H1 (cell line): ENCODE results near the gene ROR1. TPM values are rescaled to one million over a fixed set of nuclear protein-coding genes. Genes with fewer than 3 reads are reported as not detected.

Experiments
- CTCF ChIA-PET: fragments of 300-600 bp; sonication (Branson Sonifier 250); formaldehyde crosslinking; loops from one replicate; lab custom pipeline; 2021; ENCODE audit not compliant: partially characterized antibody; lab: Charles Lee
- POLR2A ChIA-PET: fragments of 300-600 bp; sonication (Branson Sonifier 250); formaldehyde crosslinking; loops from one replicate; lab custom pipeline; 2021; ENCODE audit warnings: inconsistent platforms; ENCODE audit not compliant: partially characterized antibody; lab: Charles Lee
- DNase-seq, 2 experiments: peaks; one replicate each; pipeline versions ENCODE4 v3.0.0 to v3.0.0-alpha.2; 2010 to 2022; ENCODE audit warnings: low spot score in 2 of 2, low read depth in 1 of 2, mixed read lengths in 1 of 2
- FAIRE-seq: peaks from 2 replicates; lab custom pipeline; 2011; peaks lifted over from hg19 to GRCh38; lab: Jason Lieb, UNC
- H2AFZ ChIP-seq: 2 replicates; pipeline ENCODE4 v1.8.1; 2012; ENCODE audit warnings: low read length, inconsistent platforms
- H2AK5ac ChIP-seq: 2 replicates; pipeline ENCODE4 v1.6.1; 2013; ENCODE audit warnings: low read depth, low read length
- H2BK120ac ChIP-seq: replicated peaks from 2 replicates; pipeline ENCODE3; 2013; ENCODE audit warnings: low read depth, low read length, inconsistent platforms
- H2BK12ac ChIP-seq: 2 replicates; pipeline ENCODE4 v1.6.1; 2013; ENCODE audit warnings: low read depth, low read length
- H2BK15ac ChIP-seq: 2 replicates; pipeline ENCODE4 v1.6.1; 2013; ENCODE audit warnings: low read length
- H2BK20ac ChIP-seq: 2 replicates; pipeline ENCODE4 v1.6.1; 2013; ENCODE audit warnings: low read length
- H2BK5ac ChIP-seq: 2 replicates; pipeline ENCODE4 v1.6.1; 2013; ENCODE audit warnings: low read depth, low read length
- H3K14ac ChIP-seq: 2 replicates; pipeline ENCODE4 v1.6.1; 2013; ENCODE audit warnings: inconsistent platforms; ENCODE audit not compliant: insufficient read length
- H3K18ac ChIP-seq: 2 replicates; pipeline ENCODE4 v1.6.1; 2013; ENCODE audit warnings: low read length; ENCODE audit errors: extremely low read depth
- H3K23ac ChIP-seq: 2 replicates; pipeline ENCODE4 v1.6.1; 2013; ENCODE audit warnings: inconsistent platforms; ENCODE audit not compliant: insufficient read length
- H3K23me2 ChIP-seq: 2 replicates; pipeline ENCODE4 v1.6.1; 2013; ENCODE audit warnings: low read depth, low read length
- H3K27ac ChIP-seq: 2 replicates; pipeline ENCODE4 v1.6.1; 2011; ENCODE audit warnings: low read depth, low read length, inconsistent platforms
- H3K27me3 ChIP-seq, 4 experiments: replicated peaks in 1 of 4; 1 replicate in 1 of 4; 2 replicates in 3 of 4; pipeline versions ENCODE4 v1.6.1 to v1.8.1; 2011 to 2013; ENCODE audit warnings: low read length in 3 of 4, mild to moderate bottlenecking in 3 of 4, inconsistent platforms in 2 of 4, mixed read lengths in 2 of 4, moderate library complexity in 1 of 4; ENCODE audit not compliant: control insufficient read depth in 3 of 4, insufficient read depth in 3 of 4; ENCODE audit errors: extremely low read depth in 1 of 4
- H3K36me3 ChIP-seq, 4 experiments: 2 replicates each; pipeline versions ENCODE4 v1.6.1 to v1.8.1; 2011 to 2013; ENCODE audit warnings: mild to moderate bottlenecking in 4 of 4, low read length in 3 of 4, moderate library complexity in 2 of 4, control low read depth in 1 of 4, inconsistent platforms in 1 of 4; ENCODE audit not compliant: insufficient read depth in 4 of 4, control insufficient read depth in 2 of 4
- H3K4ac ChIP-seq: replicated peaks from 2 replicates; pipeline ENCODE3; 2013; ENCODE audit warnings: low read length, low read depth, mixed read lengths, inconsistent platforms; ENCODE audit not compliant: insufficient read length
- H3K4me1 ChIP-seq, 4 experiments: replicated peaks in 1 of 4; 1 replicate in 1 of 4; 2 replicates in 3 of 4; pipeline versions ENCODE4 v1.6.1 to v1.8.1; 2011 to 2013; ENCODE audit warnings: low read length in 3 of 4, inconsistent platforms in 2 of 4, mixed read lengths in 1 of 4; ENCODE audit not compliant: insufficient read depth in 4 of 4, control insufficient read depth in 3 of 4
- H3K4me2 ChIP-seq, 2 experiments: 2 replicates each; pipeline versions ENCODE4 v1.6.1 to v1.8.1; 2011 to 2013; ENCODE audit warnings: low read depth in 2 of 2, low read length in 2 of 2, control low read depth in 1 of 2, inconsistent platforms in 1 of 2, mild to moderate bottlenecking in 1 of 2; ENCODE audit not compliant: insufficient read depth in 1 of 2
- H3K4me3 ChIP-seq, 4 experiments: fragments of 200-600, 300-600 bp in 1 of 4; sonication (generic), shearing (Covaris generic), sonication (Bioruptor Twin) in 1 of 4; 2 replicates each; pipeline versions ENCODE4 v1.5.1 to v1.8.1; 2011 to 2016; ENCODE audit warnings: low read length in 4 of 4, low read depth in 3 of 4, control low read depth in 2 of 4, inconsistent platforms in 2 of 4, mild to moderate bottlenecking in 2 of 4, mixed read lengths in 1 of 4, moderate library complexity in 1 of 4; ENCODE audit not compliant: insufficient read depth in 2 of 4; ENCODE audit errors: extremely low read depth in 1 of 4
- H3K56ac ChIP-seq: replicated peaks from 2 replicates; pipeline ENCODE3; 2013; ENCODE audit warnings: low read depth, mild to moderate bottlenecking, mixed read lengths, low read length, inconsistent platforms; ENCODE audit not compliant: insufficient read length
- H3K79me1 ChIP-seq: 2 replicates; pipeline ENCODE4 v1.6.1; 2013; ENCODE audit warnings: low read depth, low read length, control low read depth
- H3K79me2 ChIP-seq, 2 experiments: 2 replicates each; pipeline versions ENCODE4 v1.6.1 to v1.8.1; 2012 to 2013; ENCODE audit warnings: low read length in 2 of 2, mild to moderate bottlenecking in 2 of 2, inconsistent platforms in 1 of 2; ENCODE audit not compliant: insufficient read depth in 2 of 2, control insufficient read depth in 1 of 2
- H3K9ac ChIP-seq, 4 experiments: replicated peaks in 1 of 4; 1 replicate in 1 of 4; 2 replicates in 3 of 4; pipeline versions ENCODE4 v1.6.1 to v1.8.1; 2011 to 2013; ENCODE audit warnings: low read depth in 3 of 4, low read length in 3 of 4, control low read depth in 2 of 4, mild to moderate bottlenecking in 2 of 4, moderate library complexity in 2 of 4, inconsistent platforms in 1 of 4; ENCODE audit errors: extremely low read depth in 1 of 4
- H3K9me3 ChIP-seq, 2 experiments: 2 replicates each; pipeline versions ENCODE4 v1.6.1 to v1.8.1; 2012 to 2013; ENCODE audit warnings: mild to moderate bottlenecking in 2 of 2, moderate library complexity in 2 of 2, control low read depth in 1 of 2, inconsistent platforms in 1 of 2, low read depth in 1 of 2, low read length in 1 of 2, mixed read lengths in 1 of 2; ENCODE audit not compliant: insufficient read depth in 2 of 2
- H4K20me1 ChIP-seq, 2 experiments: replicated peaks in 1 of 2; 2 replicates each; pipeline versions ENCODE3 to v1.8.1; 2011 to 2013; ENCODE audit warnings: inconsistent platforms in 2 of 2, low read length in 2 of 2, mild to moderate bottlenecking in 1 of 2; ENCODE audit not compliant: insufficient read depth in 2 of 2, control insufficient read depth in 1 of 2
- H4K5ac ChIP-seq: 2 replicates; pipeline ENCODE4 v1.6.1; 2013; ENCODE audit warnings: low read length, low read depth, mixed read lengths, inconsistent platforms; ENCODE audit not compliant: insufficient read length
- H4K8ac ChIP-seq: 2 replicates; pipeline ENCODE4 v1.8.0; 2013; ENCODE audit warnings: mild to moderate bottlenecking, moderate library complexity, low read length, inconsistent platforms; ENCODE audit not compliant: insufficient read depth; ENCODE audit errors: extremely low read depth
- H4K91ac ChIP-seq: replicated peaks from 2 replicates; pipeline ENCODE3; 2013; ENCODE audit warnings: low read length, mixed read lengths, inconsistent platforms; ENCODE audit not compliant: insufficient read length
- BRCA1 ChIP-seq: IDR thresholded peaks from 2 replicates; pipeline ENCODE4 v1.6.1; 2012; ENCODE audit warnings: low read depth, low read length, improper control_type of control experiment
- CBX5 ChIP-seq: fragments of 300-800, 300-1000 bp; sonication (generic); IDR thresholded peaks from 2 replicates; pipeline ENCODE4 v1.7.1; 2016; ENCODE audit warnings: antibody characterized with exemption, low read length, low read depth
- CEBPB ChIP-seq: IDR thresholded peaks from 2 replicates; pipeline ENCODE4 v1.6.1; 2012; ENCODE audit warnings: low read depth, low read length
- CHD1 ChIP-seq: IDR thresholded peaks from 2 replicates; pipeline ENCODE4 v1.6.1; 2012; ENCODE audit warnings: low read depth, low read length, improper control_type of control experiment
- FOSL1 ChIP-seq: IDR thresholded peaks from 2 replicates; pipeline ENCODE4 v1.6.1; 2011; ENCODE audit warnings: mild to moderate bottlenecking, low read depth, low read length, moderate library complexity; ENCODE audit not compliant: insufficient read depth
- HDAC2 ChIP-seq, 2 experiments: fragments of 300-600 bp in 1 of 2; sonication (generic) in 1 of 2; IDR thresholded peaks; 2 replicates each; pipeline ENCODE4 v1.6.1; 2011 to 2012; ENCODE audit warnings: low read depth in 2 of 2, low read length in 2 of 2, mild to moderate bottlenecking in 2 of 2, moderate library complexity in 2 of 2, borderline replicate concordance in 1 of 2, inconsistent platforms in 1 of 2
- NANOG ChIP-seq: IDR thresholded peaks from 2 replicates; pipeline ENCODE4 v1.6.1; 2011; ENCODE audit warnings: low read length, low read depth, mild to moderate bottlenecking, inconsistent platforms; ENCODE audit not compliant: insufficient read depth, poor library complexity, severe bottlenecking
- NRF1 ChIP-seq: IDR thresholded peaks from 2 replicates; pipeline ENCODE4 v1.6.1; 2011; ENCODE audit warnings: mild to moderate bottlenecking, low read depth, low read length, improper control_type of control experiment
- POU5F1 ChIP-seq: IDR thresholded peaks from 2 replicates; pipeline ENCODE4 v1.6.1; 2011; ENCODE audit warnings: low read depth, mild to moderate bottlenecking, low read length, moderate library complexity
- TCF12 ChIP-seq: IDR thresholded peaks from 2 replicates; pipeline ENCODE4 v1.6.1; 2011; ENCODE audit warnings: low read depth, mild to moderate bottlenecking, low read length
- TEAD4 ChIP-seq: IDR thresholded peaks from 2 replicates; pipeline ENCODE4 v1.6.1; 2012; ENCODE audit warnings: low read depth, low read length, inconsistent platforms, mixed read lengths
- WGBS, 2 experiments: shearing (Covaris generic) in 1 of 2; methylation state at CpG; one replicate each; pipeline versions ENCODE4 v1.1.6 to v1.1.7; 2013 to 2015; ENCODE audit warnings: low lambda C conversion rate in 2 of 2, mixed read lengths in 2 of 2, inconsistent platforms in 1 of 2, low coverage in 1 of 2, missing lambda C conversion rate in 1 of 2; ENCODE audit not compliant: insufficient replicate concordance in 2 of 2, insufficient coverage in 1 of 2, insufficient read length in 1 of 2; ENCODE audit errors: extremely low coverage in 1 of 2, missing lambda C conversion rate in 1 of 2; 5-methylcytosine and 5-hydroxymethylcytosine counted together
- polyA plus RNA-seq, 7 experiments: library from polyadenylated mRNA; depleted of rRNA in 3 of 7; stranded (reverse) in 5 of 7; unstranded in 2 of 7; fragments of >200 nt in 5 of 7; fragments of 200-250 nt in 2 of 7; gene quantifications; 1 replicate in 5 of 7; 2 replicates in 1 of 7; 4 replicates in 1 of 7; pipeline versions ENCODE4 v1.2.1 to v1.2.3, GENCODE V29; 2011 to 2013; ENCODE audit warnings: missing spikeins in 2 of 7, mixed read lengths in 2 of 7
- total RNA-seq: library from RNA; stranded (reverse); fragmentation: NEBNext Ultra II Directional; extraction: Animal tissue kit (Norgen Biotek cat#: 25700); gene quantifications from 2 replicates; pipeline ENCODE4 v1.2.1, GENCODE V29; 2021
- TF ChIP-seq, protein P1 (sequence below): IDR thresholded peaks from 2 replicates; pipeline ENCODE4 v1.6.1; 2012; ENCODE audit warnings: inconsistent platforms

ROR1 gene
- total and polyA plus RNA-seq, 2 of the 8 experiments (the other 6 are each of a cell fraction or from before 2014, with no cell fraction given) = 33.6 to 73.6 TPM

DNA sequence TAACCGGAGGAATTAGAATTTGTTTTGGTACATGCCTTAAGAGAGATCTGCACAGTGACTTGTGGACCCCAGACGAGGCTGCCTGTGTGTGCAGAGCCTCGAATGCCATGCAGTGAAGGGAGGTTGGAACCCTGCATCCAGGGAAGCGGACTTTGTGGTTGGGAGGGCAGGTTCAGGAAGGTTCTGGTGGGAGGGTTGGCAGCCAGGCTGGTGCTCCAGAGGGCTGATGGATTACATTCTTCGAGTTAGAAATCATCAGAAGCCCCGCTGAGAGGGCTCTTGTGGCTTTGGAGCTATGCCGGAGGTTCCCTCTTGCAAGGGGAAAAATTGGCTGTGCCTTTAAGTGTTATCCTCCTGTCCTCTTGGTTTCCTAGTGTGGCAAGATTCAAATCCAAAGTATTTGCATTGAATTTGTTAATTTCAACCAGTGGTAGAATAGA, 21.1 kb downstream of the ROR1 start:
- H3K36me3 ChIP-seq = no peaks in the 10 kb centered on the region
- DNase-seq (peak; percentile 60 to 62), FAIRE-seq (peak; percentile 84)
- 42% methylated on average over 7 of the region's 7 CpGs; no CpG with 5 or more reads in 1 of the 2 experiments for WGBS, 2 experiments
- H3K9me3 ChIP-seq = no peaks in the 10 kb centered on the region
- peak overlapping the region; percentile 47; the same call in 1 of the 2 replicates for H2AK5ac ChIP-seq
- H2BK5ac ChIP-seq = peak overlapping the region; percentile 79; the same call in 1 of the 2 replicates
- H3K14ac ChIP-seq = no peak overlapping the region
- no peak for TF ChIP-seq NRF1
- TF ChIP-seq, protein P1, sequence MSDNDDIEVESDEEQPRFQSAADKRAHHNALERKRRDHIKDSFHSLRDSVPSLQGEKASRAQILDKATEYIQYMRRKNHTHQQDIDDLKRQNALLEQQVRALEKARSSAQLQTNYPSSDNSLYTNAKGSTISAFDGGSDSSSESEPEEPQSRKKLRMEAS = 0 out of 2 replicates have a peak, but pooled peaks have one; percentile 9
- no peak for TF ChIP-seq FOSL1
- no peak for TF ChIP-seq POU5F1
- TF ChIP-seq CBX5 = no peak
- no peak for TF ChIP-seq CHD1
- no peak for TF ChIP-seq HDAC2 (IDR thresholded peaks at IDR 0.05; ENCODE audit: borderline replicate concordance in 1 of 2, low read depth in 2 of 2, low read length in 2 of 2)
- TF ChIP-seq TEAD4 = 0 out of 2 replicates have a peak, but pooled peaks have one; percentile 15
- TF ChIP-seq BRCA1 = no peak
- TF ChIP-seq TCF12 = no peak
- TF ChIP-seq NANOG = peak; percentile 31
- TF ChIP-seq CEBPB = no peak
- H4K91ac ChIP-seq = peak overlapping the region; percentile 80
- no peak overlapping the region for H4K8ac ChIP-seq
- H3K27me3 ChIP-seq = no peaks in the 10 kb centered on the region
- ChIA-PET CTCF (interaction anchor here (0.9 to 5.9 kb wide), 6 partner anchors 17 to 118 kb away, joined by 3 to 50 read pairs (median 4); no protein-coding TSS in a partner anchor), POLR2A (interaction anchor here (1.0 to 5.0 kb wide), 7 partner anchors 10 to 43 kb away, joined by 3 to 47 read pairs (median 6); partner anchors contain the start of gene ROR1)
- H3K79me2 ChIP-seq = peaks cover 26 to 96% of the 10 kb centered on the region in 2 experiments
- H2BK120ac ChIP-seq = peak overlapping the region; percentile 47
- H3K18ac ChIP-seq = peak overlapping the region; percentile 52
- H2BK15ac ChIP-seq = no peak overlapping the region
- H3K4me1 ChIP-seq = peaks cover 40 to 66% (median 59%) of the 10 kb centered on the region in 4 experiments
- no peak overlapping the region; a peak in 2 of 8 replicates for H3K4me3 ChIP-seq
- H3K56ac ChIP-seq = no peak overlapping the region
- H2AFZ ChIP-seq = no peak overlapping the region
- H4K20me1 ChIP-seq = peaks cover 1 to 2% of the 10 kb centered on the region in 2 experiments
- H3K79me1 ChIP-seq = peaks cover 16% of the 10 kb centered on the region
- no peaks in the 10 kb centered on the region for H3K23me2 ChIP-seq
- peak overlapping the region; percentile 17 to 57; a peak in 3 of 4 replicates for H3K4me2 ChIP-seq
- H3K27ac ChIP-seq = no peak overlapping the region
- peak overlapping the region; percentile 52; the same call in 1 of the 2 replicates for H2BK12ac ChIP-seq
- no peak overlapping the region for H3K4ac ChIP-seq
- H3K9ac ChIP-seq = no peak overlapping the region
- H4K5ac ChIP-seq = no peak overlapping the region
- no peak overlapping the region; the same call in 1 of the 2 replicates for H2BK20ac ChIP-seq
- H3K23ac ChIP-seq = no peak overlapping the region
